Measurements from ENCODE around the gene ZNF385A.
A peak's percentile ranks its signal among the peaks of the same experiment; 100 is the strongest.

Gene ZNF385A

GRCh38 chr12:54420766-54421144 is 36.2 kb upstream of the ZNF385A start:
- H3K4me3 ChIP-seq (ENCODE audit: low read depth, low read length) = no peak overlapping the region
- no peak for TF ChIP-seq CTCF (IDR thresholded peaks at IDR 0.05; ENCODE audit: low read depth, low read length)

- peak within 1 kb of the TSS; percentile 95 for H3K4me3 ChIP-seq (ENCODE audit: low read depth, low read length)
- no peak for TF ChIP-seq CTCF (IDR thresholded peaks at IDR 0.05; ENCODE audit: low read depth, low read length)
Observed at GRCh38 chr12:54419088-54419887, 34.8 kb upstream of the ZNF385A start, which contains the start of gene ITGA5. Gene ITGA5 (minus strand): TSS chr12:54419266. CDS start chr12:54419198, 68 bp downstream.

GRCh38 chr12:54418441-54419087 is 34.0 kb upstream of the ZNF385A start:
- TF ChIP-seq CTCF (IDR thresholded peaks at IDR 0.05; ENCODE audit: low read depth, low read length) = no peak
- H3K4me3 ChIP-seq (ENCODE audit: low read depth, low read length) = peak overlapping the region; percentile 95

GRCh38 chr12:54417712-54418440 is 33.3 kb upstream of the ZNF385A start:
- no peak for TF ChIP-seq CTCF (IDR thresholded peaks at IDR 0.05; ENCODE audit: low read depth, low read length)
- H3K4me3 ChIP-seq (ENCODE audit: low read depth, low read length) = peak overlapping the region; percentile 95

- H3K4me3 ChIP-seq (ENCODE audit: low read depth, low read length) = peak overlapping the region; percentile 95
- TF ChIP-seq CTCF (IDR thresholded peaks at IDR 0.05; ENCODE audit: low read depth, low read length) = no peak
Observed at GRCh38 chr12:54416687-54417603, 32.4 kb upstream of the ZNF385A start.

- no peak for TF ChIP-seq CTCF (IDR thresholded peaks at IDR 0.05; ENCODE audit: low read depth, low read length)
- H3K4me3 ChIP-seq (ENCODE audit: low read depth, low read length) = 0 out of 2 replicates have a peak overlapping the region, but pooled peaks have one; percentile 8
Observed at GRCh38 chr12:54415221-54415929, 30.8 kb upstream of the ZNF385A start.
